RWPE1 (cell line): ENCODE measurements around the gene FEV.
"Not testable (repeated sequence)": the region's sequence is repeated elsewhere in the genome, so short reads cannot be mapped to it uniquely, and the experiment has no call there.

Source experiments
- CTCF ChIA-PET: fragments of 350-600 bp; sonication (Branson Sonifier 250); formaldehyde crosslinking; extraction: SDS; loops from one replicate; lab custom pipeline; 2021; lab: Yijun Ruan, JAX
- POLR2A ChIA-PET: fragments of 400-600 bp; formaldehyde crosslinking; extraction: SDS; loops from one replicate; lab custom pipeline; 2020; ENCODE audit warnings: antibody characterized with exemption; ENCODE audit not compliant: low non-redundant PET; lab: Yijun Ruan, JAX
- DNase-seq: peaks from one replicate; pipeline ENCODE4 v3.0.0; 2012; ENCODE audit warnings: low spot score
- H3K27ac ChIP-seq: fragments of 450-650 bp; 2 replicates; pipeline ENCODE4 v1.5.1; 2017
- TF ChIP-seq, protein P1 (sequence below): fragments of 450-650 bp; conservative IDR thresholded peaks from 2 replicates; pipeline ENCODE4 v1.5.1; 2017; ENCODE audit warnings: low read depth, mild to moderate bottlenecking

FEV gene

DNA sequence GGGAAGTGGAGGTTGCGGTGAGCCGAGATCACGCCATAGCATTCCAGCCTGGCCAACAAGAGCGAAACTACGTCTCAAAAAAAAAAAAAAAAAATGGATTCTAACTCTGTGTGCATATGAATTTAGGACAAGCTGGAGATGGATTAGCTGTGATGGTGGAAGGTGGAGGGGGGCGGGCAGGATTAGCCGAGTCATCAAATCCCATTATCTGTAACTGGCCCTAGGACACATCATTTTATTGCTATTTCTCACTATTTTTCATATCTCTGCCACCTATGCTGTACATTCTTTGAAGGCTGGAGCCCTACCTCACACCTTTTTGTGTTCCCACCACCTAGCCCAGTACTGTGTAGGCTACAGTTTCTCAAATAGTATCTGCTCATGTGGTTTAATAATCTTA is 32.8 kb downstream of the FEV start:
- DNase-seq, result no peak
- POLR2A ChIA-PET, result no interaction called here
- CTCF ChIA-PET, result interaction anchor here (0.6 kb wide), 1 partner anchor 255 kb away, joined by 4 read pairs; no protein-coding TSS in a partner anchor
- TF ChIP-seq, protein P1, sequence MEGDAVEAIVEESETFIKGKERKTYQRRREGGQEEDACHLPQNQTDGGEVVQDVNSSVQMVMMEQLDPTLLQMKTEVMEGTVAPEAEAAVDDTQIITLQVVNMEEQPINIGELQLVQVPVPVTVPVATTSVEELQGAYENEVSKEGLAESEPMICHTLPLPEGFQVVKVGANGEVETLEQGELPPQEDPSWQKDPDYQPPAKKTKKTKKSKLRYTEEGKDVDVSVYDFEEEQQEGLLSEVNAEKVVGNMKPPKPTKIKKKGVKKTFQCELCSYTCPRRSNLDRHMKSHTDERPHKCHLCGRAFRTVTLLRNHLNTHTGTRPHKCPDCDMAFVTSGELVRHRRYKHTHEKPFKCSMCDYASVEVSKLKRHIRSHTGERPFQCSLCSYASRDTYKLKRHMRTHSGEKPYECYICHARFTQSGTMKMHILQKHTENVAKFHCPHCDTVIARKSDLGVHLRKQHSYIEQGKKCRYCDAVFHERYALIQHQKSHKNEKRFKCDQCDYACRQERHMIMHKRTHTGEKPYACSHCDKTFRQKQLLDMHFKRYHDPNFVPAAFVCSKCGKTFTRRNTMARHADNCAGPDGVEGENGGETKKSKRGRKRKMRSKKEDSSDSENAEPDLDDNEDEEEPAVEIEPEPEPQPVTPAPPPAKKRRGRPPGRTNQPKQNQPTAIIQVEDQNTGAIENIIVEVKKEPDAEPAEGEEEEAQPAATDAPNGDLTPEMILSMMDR, result no peak
- no peak overlapping the region for H3K27ac ChIP-seq

DNA sequence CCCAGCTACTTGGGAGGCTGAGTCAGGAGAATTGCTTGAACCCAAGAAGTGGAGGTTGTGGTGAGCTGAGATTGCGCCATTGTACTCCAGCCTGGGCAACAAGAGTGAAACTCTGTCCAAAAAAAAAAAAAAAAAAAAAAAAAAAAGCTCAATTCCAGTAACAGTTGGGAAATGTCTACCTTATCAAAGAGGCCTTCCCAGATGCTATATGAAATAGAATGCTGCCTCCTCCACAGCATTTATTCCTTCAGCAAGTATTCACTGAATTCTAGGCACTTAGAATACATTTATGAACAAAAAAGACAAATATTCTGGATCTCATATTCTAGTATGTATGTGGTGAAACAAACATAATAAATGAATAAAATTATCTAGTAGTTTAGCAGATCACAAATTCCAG is 38.4 kb downstream of the FEV start:
- ChIA-PET POLR2A (no interaction called here), CTCF (no interaction called here)
- H3K27ac ChIP-seq, result no peak overlapping the region
- TF ChIP-seq, protein P1, result no peak
- no peak for DNase-seq

DNA sequence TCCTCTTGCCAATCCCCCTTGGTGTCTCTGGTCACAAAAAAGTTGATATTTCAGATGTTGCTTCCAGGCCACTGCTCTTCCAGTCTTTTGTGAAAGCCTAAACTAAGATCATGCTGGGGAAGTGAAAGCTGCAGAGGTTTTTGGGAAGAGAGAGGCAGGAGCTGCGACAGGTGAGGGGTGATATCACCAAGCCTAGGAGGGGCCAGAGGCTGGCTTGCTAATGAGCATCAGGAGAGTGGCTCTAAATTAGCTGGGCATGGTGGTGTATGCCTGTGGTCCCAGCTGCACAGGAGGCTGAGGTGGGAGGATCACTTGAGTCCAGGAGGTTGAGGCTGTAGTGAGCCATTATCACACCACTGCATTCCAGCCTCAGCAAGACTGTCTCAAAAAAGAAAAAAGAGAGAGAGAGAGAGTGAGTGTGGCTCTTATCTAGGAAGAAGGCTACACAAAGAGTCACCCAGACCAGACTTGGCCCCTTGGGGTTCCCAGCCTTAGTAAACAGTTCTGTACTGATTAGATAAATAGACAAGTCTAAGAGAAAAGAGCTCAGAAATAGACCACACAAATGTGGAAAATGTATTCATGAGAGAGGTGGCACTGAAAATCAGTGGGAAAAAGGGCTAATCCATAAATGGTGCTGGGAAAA is 40.1 kb downstream of the FEV start:
- CTCF ChIA-PET, result interaction anchor here (0.7 kb wide), 1 partner anchor 35 kb away, joined by 5 read pairs; no protein-coding TSS in a partner anchor
- DNase-seq, result no peak
- H3K27ac ChIP-seq, result no peak overlapping the region
- POLR2A ChIA-PET, result no interaction called here
- TF ChIP-seq, protein P1, result no peak

DNA sequence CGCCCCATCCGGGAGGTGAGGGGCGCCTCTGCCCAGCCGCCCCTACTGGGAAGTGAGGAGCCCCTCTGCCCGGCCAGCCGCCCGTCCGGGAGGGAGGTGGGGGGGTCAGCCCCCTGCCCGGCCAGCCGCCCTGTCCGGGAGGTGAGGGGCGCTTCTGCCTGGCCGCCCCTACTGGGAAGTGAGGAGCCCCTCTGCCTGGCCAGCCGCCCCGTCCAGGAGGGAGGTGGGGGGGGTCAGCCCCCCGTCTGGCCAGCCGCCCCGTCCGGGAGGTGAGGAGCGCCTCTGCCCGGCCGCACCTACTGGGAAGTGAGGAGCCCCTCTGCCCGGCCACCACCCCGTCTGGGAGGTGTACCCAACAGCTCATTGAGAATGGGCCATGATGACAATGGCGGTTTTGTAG is 53.2 kb downstream of the FEV start:
- POLR2A ChIA-PET, result not testable (repeated sequence)

More for the DNA sequence above, 53.2 kb downstream of the FEV start:
- DNase-seq, H3K27ac ChIP-seq, CTCF ChIA-PET: not testable (repeated sequence)
